ENCODE data around the gene TTC28. TPM values are rescaled to one million over a fixed set of nuclear protein-coding genes. Genes with fewer than 3 reads are reported as not detected.
"Not testable (repeated sequence)": the region's sequence is repeated elsewhere in the genome, so short reads cannot be mapped to it uniquely, and the experiment has no call there.

TTC28 gene
- total and polyA plus RNA-seq, 12 donors: 3.4 to 75.6 (median 28.6) TPM

DNA sequence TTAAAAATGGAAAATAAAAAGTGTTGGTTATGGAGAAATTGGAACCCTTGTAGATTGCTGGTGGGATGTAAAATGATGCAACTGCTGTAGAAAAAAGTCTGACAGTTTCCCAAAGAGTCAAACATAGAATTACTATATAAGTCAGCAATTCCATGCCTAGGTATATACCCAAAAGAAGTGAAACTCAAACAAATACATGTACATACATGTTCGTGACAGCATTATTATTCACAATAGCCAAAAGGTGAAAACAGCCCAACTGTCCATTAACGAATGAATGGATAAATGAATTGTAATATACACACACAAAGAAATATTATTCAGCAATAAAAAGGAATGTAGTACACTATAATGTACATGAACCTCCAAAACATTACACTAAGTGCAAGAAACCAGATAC lies 116.0 kb downstream of the TTC28 start:
- no peak overlapping the region for H3K27ac ChIP-seq
- no peaks in the 10 kb centered on the region for H3K27me3 ChIP-seq
- no peak for DNase-seq
- 91 to 97% (median 94%) methylated on average over 2 of the region's 2 CpGs for WGBS, 4 donors
- H3K9me3 ChIP-seq (replicated peaks in 1 of 3): no peaks in the 10 kb centered on the region
- H3K4me1 ChIP-seq (replicated peaks in 1 of 2): peaks cover 7 to 12% of the 10 kb centered on the region in 2 donors
- intact Hi-C loops (cut with DNase I): no loop called here
- no peak overlapping the region for H3K4me3 ChIP-seq
- H3K36me3 ChIP-seq (replicated peaks in 1 of 2): no peaks in the 10 kb centered on the region
- TF ChIP-seq, protein P1, sequence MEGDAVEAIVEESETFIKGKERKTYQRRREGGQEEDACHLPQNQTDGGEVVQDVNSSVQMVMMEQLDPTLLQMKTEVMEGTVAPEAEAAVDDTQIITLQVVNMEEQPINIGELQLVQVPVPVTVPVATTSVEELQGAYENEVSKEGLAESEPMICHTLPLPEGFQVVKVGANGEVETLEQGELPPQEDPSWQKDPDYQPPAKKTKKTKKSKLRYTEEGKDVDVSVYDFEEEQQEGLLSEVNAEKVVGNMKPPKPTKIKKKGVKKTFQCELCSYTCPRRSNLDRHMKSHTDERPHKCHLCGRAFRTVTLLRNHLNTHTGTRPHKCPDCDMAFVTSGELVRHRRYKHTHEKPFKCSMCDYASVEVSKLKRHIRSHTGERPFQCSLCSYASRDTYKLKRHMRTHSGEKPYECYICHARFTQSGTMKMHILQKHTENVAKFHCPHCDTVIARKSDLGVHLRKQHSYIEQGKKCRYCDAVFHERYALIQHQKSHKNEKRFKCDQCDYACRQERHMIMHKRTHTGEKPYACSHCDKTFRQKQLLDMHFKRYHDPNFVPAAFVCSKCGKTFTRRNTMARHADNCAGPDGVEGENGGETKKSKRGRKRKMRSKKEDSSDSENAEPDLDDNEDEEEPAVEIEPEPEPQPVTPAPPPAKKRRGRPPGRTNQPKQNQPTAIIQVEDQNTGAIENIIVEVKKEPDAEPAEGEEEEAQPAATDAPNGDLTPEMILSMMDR (IDR thresholded peaks at IDR 0.05): no peak
- TF ChIP-seq POLR2A (IDR thresholded peaks at IDR 0.05): no peak

DNA sequence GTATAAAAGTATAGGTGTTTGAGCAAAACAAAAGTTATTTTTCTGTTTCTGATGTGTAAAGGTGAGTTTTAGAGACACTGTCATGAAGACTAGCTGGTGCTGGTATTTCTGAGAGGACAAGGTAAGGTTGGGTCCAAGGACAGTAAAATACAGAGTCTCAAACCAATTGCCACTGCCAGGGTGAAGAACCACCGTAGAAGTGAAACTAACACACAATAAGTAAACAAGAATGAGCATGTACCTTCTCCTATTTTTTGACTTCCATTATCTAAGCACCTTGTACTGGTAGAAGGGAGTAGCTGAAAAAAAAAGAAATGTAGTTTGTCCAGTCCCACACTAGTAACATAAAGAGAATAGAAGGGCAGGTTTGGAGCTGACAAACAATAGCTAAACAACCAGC lies 117.3 kb downstream of the TTC28 start:
- TF ChIP-seq, protein P1 (IDR thresholded peaks at IDR 0.05): no peak
- no peak for TF ChIP-seq POLR2A (IDR thresholded peaks at IDR 0.05)
- Histone ChIP-seq H3K9me3 (replicated peaks in 1 of 3) (no peaks in the 10 kb centered on the region), H3K4me3 (no peak overlapping the region), H3K4me1 (replicated peaks in 1 of 2) (peaks cover 7 to 12% of the 10 kb centered on the region in 2 donors), H3K27me3 (no peaks in the 10 kb centered on the region), H3K36me3 (replicated peaks in 1 of 2) (no peaks in the 10 kb centered on the region), H3K27ac (no peak overlapping the region)
- intact Hi-C loops (cut with DNase I): no loop called here
- DNase-seq: no peak
- WGBS, 4 donors: 89 to 100% (median 94%) methylated on average over 1 of the region's 1 CpG

DNA sequence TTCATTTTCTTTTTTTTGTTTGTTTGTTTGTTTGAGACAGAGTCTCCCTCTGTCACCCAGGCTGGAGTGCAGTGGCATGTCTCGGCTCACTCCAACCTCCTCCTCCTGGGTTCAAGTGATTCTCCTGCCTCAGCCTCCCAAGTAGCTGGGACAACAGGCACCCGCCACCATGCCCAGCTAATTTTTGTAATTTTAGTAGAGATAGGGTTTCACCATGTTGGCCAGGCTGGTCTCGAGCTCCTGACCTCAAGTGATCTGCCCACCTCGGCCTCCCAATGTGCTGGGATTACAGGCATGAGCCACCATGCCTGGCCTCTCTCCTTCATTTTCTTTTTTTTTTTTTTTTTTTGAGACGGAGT lies 118.9 kb downstream of the TTC28 start:
- 92 to 98% (median 93%) methylated on average over 5 of the region's 5 CpGs for WGBS, 4 donors
- H3K4me1 ChIP-seq (replicated peaks in 1 of 2): peaks cover 7 to 12% of the 10 kb centered on the region in 2 donors
- H3K4me3 ChIP-seq; H3K36me3 ChIP-seq (replicated peaks in 1 of 2); H3K9me3 ChIP-seq (replicated peaks in 1 of 3); H3K27me3 ChIP-seq; intact Hi-C loops (cut with DNase I); DNase-seq: not testable (repeated sequence)
- peak overlapping the region in 4 of 5 donors; percentile 53 to 70 (median 59) for H3K27ac ChIP-seq

DNA sequence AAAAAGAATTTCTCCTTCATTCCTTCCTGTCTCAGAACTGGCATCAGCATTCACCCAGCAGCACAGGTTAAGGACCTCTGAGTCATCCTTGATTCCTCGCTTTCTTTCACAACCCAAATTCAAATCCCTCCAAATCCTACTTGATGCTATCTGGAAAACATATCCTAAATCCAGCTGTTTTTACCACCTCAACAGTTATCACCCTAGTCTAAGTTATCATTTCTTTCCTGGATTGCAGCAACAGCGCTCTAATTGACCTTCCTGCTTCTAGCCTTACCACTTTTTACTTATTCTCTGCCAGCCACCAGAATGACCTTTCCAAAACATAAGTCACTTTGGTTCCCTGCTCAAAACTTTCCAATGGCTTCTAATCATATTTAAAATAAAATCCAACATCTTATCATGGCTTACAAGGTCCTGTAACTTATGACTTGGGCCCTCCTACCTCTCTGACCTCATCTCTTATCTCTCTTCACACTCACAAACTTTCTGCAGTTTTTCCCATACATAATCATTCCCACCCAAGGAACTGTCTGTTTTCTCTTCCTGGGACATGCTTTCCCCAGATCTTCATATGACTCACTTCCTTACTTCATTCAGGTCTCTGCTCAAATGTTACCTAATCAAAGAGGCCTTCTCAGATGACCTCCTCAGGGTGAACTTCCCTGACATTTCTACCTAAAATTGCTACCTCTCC lies 119.4 kb downstream of the TTC28 start:
- H3K4me3 ChIP-seq: no peak overlapping the region
- H3K27ac ChIP-seq: peak overlapping the region in 4 of 5 donors; percentile 53 to 70 (median 59)
- TF ChIP-seq POLR2A (IDR thresholded peaks at IDR 0.05): no peak
- TF ChIP-seq, protein P1 (IDR thresholded peaks at IDR 0.05): no peak
- intact Hi-C loops (cut with DNase I): no loop called here
- H3K27me3 ChIP-seq: no peaks in the 10 kb centered on the region
- H3K9me3 ChIP-seq (replicated peaks in 1 of 3): no peaks in the 10 kb centered on the region
- peaks cover 7 to 12% of the 10 kb centered on the region in 2 donors for H3K4me1 ChIP-seq (replicated peaks in 1 of 2)
- peak in 3 of 7 donors; percentile 17 to 44 (median 36) for DNase-seq
- no peaks in the 10 kb centered on the region for H3K36me3 ChIP-seq (replicated peaks in 1 of 2)
- 42 to 57% (median 50%) methylated on average over 2 of the region's 2 CpGs for WGBS, 4 donors

DNA sequence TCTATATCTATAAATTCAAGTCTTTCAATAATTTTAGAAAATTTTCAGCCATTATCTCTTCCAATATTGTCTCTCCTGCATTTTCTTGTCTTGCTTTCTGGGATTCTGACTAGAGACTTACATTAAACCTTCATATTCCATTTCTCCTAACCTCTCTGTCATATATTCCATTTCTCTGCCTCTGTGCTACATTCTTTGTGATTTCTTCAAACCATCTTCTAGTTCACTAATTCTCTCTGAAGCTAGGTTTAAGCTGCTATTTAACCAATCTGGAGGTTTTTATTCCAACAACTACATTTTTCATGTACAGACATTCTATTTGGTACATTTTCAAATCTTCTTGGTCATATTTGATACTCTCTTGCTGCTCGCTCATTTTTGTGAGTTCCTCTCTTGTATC lies 122.5 kb downstream of the TTC28 start:
- Histone ChIP-seq H3K9me3 (replicated peaks in 1 of 3) (no peaks in the 10 kb centered on the region), H3K27me3 (no peaks in the 10 kb centered on the region), H3K36me3 (replicated peaks in 1 of 2) (no peaks in the 10 kb centered on the region), H3K4me1 (replicated peaks in 1 of 2) (peaks cover 7 to 12% of the 10 kb centered on the region in 2 donors), H3K27ac (no peak overlapping the region), H3K4me3 (no peak overlapping the region)
- TF ChIP-seq POLR2A (IDR thresholded peaks at IDR 0.05): no peak
- TF ChIP-seq, protein P1 (IDR thresholded peaks at IDR 0.05): no peak
- intact Hi-C loops (cut with DNase I): no loop called here
- no peak for DNase-seq
- WGBS, 4 donors: 96 to 100% (median 96%) methylated on average over 1 of the region's 1 CpG

DNA sequence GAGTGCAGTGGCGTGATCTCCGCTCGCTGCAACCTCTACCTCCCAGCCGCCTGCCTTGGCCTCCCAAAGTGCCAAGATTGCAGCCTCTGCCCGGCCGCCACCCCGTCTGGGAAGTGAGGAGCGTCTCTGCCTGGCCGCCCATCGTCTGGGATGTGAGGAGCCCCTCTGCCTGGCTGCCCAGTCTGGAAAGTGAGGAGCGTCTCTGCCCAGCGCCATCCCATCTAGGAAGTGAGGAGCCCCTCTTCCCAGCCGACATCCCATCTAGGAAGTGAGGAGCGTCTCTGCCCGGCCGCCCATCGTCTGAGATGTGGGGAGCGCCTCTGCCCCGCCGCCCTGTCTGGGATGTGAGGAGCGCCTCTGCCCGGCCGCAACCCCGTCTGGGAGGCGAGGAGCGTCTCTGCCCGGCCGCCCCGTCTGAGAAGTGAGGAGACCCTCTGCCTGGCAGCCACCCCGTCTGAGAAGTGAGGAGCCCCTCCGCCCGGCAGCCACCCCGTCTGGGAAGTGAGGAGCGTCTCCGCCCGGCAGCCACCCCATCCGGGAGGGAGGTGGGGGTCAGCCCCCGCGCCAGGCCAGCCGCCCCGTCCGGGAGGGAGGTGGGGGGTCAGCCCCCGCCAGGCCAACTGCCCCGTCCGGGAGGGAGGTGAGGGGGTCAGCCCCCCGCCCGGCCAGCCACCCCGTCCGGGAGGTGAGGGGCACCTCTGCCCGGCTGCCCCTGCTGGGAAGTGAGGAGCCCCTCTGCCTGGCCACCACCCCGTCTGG lies 126.4 kb downstream of the TTC28 start:
- H3K27ac ChIP-seq; H3K36me3 ChIP-seq (replicated peaks in 1 of 2); H3K4me1 ChIP-seq (replicated peaks in 1 of 2); DNase-seq; H3K4me3 ChIP-seq; H3K9me3 ChIP-seq (replicated peaks in 1 of 3); intact Hi-C loops (cut with DNase I); H3K27me3 ChIP-seq: not testable (repeated sequence)
- 93 to 97% (median 95%) methylated on average over 19 to 50 of the region's 51 CpGs; no CpG with 5 or more reads in 1 of the 4 donors for WGBS, 4 donors
